HG03108 (cell line): ENCODE measurements around the gene SCYGR2.
A peak's percentile ranks its signal among the peaks of the same experiment; 100 is the strongest.

Experiments used
- ATAC-seq: cut with Tn5 transposase; IDR thresholded peaks from one replicate; pipeline ENCODE4 v1.9.1; 2021; ENCODE audit warnings: moderate library complexity; ENCODE audit not compliant: unreplicated experiment

SCYGR2 gene

DNA sequence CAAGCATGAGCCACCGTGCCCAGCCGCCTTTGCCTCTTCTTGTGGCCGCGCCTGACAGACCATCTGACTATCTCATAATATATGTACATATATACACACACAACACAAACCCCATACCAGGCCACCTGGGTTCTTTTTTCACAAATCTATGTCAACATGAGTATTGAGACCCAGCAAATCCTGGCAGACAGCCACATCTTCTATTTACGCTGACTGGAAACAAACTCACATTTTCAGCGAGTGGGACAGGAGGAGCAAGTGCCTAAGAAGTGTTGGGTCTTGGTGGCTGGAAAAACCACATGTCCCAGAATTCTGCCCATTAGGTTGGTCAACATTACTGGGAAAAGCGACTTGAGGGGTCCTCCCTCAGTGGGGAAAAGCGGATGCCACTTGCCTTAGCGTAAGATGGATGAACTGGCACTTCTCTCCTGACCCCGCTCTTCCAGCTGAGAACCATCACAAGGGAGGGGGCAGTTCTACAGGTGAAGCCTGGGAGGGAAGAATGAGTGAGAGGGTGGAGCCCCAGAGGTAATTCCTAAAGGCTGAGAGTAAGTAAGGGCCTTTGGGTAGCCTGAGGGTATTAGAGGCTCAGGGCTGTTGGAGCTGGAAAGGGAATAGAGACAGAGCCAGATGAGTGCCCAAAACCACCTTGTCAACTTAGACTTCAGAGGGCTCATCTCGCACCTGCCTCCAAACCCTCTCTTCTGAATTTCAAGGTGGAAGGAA lies 14.0 kb downstream of the SCYGR2 start:
- ATAC-seq, result no peak

DNA sequence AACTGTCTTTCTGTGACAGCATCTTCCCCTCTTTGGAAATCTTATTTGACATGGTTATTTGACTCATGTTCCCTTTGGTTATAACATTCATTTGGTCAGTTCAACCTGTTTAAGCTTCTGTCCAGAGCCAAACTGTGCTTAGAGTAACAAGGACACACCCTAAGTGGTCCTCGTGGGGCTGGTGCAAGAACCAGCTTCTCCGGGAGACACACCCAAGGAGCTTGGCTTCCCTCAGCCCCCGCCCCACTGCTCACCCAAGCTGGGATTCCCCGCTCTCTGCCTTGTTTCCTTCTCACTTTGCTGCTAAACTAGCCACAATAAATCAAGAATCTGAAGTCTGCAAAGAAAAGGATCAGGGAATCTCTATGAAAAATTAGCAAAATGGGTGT lies 14.6 kb downstream of the SCYGR2 start:
- no peak for ATAC-seq

GRCh38 chr2:227614246-227614645 lies 15.6 kb downstream of the SCYGR2 start:
- no peak for ATAC-seq

- no peak for ATAC-seq
Observed at GRCh38 chr2:227614740-227615139, 16.0 kb downstream of the SCYGR2 start, which contains the start of gene SCYGR3. SCYGR3 (minus strand) TSS chr2:227614840; CDS start chr2:227614840, 0 bp downstream.

DNA sequence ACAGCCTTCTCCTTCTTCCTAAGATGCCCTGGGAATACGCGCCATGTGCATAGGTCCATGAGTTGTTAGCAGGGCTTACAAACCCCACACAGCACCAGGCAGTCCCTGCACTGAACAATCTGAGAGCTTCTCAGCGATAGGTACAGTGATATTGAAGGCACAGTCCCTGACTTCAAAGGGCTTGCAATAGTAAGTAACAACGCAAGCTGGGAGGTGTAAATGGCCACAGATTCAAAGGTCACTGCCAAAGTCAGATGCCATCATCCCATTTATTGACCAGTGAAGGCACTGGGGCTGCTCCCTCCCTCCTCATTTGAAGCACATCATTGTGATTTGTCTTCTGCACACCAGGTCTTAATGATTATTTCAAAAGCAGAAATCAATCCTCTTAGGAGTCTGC lies 16.5 kb downstream of the SCYGR2 start:
- ATAC-seq, result no peak

- ATAC-seq, result no peak
Observed at GRCh38 chr2:227615906-227616305, 17.2 kb downstream of the SCYGR2 start.

DNA sequence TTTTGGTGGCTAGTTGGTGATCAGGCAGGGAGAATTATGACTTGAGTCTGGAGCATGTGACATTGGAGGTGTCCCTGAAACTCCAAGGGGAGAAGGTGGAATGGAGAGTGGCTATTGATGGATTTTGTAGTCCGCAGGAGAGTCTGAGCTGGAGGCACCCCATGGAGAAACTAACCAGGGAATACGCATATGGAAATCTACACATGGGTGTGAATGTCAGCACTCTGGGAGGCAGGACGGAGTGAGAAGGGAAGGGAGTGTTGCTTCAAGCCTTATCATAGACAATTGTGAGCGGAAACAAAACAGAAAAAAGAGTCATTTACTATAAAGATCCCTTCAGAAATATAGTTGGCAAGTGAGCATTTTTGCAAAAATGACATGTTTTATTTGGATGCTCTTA lies 17.9 kb downstream of the SCYGR2 start:
- no peak for ATAC-seq

- no peak for ATAC-seq
Observed at GRCh38 chr2:227617316-227618230, 18.9 kb downstream of the SCYGR2 start, which contains the start of gene SCYGR4. SCYGR4 (plus strand) TSS chr2:227617498; CDS start chr2:227617498, 0 bp downstream.

DNA sequence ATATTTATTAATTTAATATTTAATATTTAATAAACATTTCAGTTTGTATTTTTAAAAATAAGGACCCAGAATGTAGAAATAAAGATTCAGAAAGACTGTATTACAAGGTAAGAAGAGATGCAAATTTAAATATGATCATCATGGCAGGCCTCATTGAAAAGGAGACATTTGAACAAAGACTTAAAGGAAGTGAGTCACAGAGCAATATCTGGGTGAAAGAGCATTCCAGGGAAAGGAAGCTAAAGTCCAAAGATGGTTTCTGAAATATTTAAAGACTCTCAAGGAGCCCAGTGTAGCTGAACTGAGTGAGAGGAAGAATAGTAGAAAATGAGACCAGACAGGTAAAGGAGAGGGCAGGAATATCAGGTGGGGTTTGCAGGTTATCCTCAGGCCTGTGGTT lies 24.5 kb downstream of the SCYGR2 start:
- ATAC-seq, result no peak

- ATAC-seq, result no peak
Observed at GRCh38 chr2:227625420-227625819, 26.7 kb downstream of the SCYGR2 start.

DNA sequence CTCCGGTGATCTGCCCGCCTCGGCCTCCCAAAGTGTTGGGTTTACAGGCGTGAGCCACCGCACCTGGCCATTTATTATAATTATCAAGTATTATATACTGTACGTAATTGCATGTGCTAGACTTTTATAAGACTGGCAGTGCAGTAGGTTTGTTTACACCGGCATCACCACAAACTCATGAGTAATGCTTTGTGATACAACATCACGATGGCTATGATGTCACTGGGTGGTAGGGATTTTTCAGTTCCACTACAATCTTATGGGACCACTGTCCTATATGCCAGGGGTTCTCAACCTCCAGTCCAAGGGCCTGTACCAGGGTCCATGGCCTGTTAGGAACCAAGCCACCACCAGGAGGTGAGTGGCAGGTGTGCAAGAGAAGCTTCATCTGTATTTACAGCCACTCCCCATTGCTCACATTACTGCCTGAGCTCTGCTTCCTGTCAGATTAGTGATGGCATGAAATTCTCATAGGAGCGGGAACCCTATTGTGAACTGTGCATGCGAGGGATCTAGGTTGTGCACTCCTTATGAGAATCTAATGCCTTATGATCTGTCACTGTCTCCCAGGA lies 28.0 kb downstream of the SCYGR2 start:
- no peak for ATAC-seq

GRCh38 chr2:227627769-227628168 lies 29.1 kb downstream of the SCYGR2 start:
- peak; percentile 93 for ATAC-seq

DNA sequence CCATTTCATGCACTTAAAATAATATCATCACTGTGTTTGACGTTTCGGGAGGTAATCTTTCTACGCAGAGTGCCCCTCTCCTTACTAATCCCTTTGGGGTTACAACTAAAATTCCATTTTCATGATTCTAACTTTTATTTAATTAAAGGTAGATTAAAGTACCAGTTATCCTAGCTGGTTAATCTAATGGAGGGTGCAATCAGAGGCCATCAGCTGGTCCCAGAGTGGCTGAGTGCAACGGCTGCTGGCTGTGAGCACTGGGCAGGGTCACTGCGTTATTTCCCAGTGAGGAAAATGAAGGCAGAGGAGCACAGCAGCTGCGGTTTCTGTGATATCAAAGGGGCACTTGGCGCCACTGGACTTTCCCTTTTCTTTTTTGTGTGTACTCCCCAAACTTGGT lies 30.7 kb downstream of the SCYGR2 start:
- no peak for ATAC-seq

DNA sequence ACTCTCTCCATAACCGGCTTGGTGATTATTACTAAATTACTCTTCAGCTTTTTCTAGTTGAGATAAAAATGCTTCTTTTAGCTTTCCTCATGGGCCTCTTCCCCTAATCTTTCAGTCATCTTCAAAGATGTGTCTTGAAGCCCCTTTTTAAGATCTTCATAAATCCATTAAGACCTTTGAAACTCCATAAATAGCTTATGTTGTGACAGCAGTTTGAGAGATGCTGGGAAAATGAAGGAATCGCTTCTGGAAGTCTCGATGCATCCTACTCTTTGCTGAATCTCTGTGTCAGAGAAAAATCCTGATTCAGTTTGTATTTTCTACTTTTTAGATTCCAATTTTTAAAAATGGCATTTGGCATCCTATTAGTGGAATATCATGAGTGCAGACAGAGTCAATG lies 31.6 kb downstream of the SCYGR2 start:
- ATAC-seq, result no peak

GRCh38 chr2:227632827-227633226 lies 34.1 kb downstream of the SCYGR2 start:
- ATAC-seq, result no peak

GRCh38 chr2:227634201-227634600 lies 35.5 kb downstream of the SCYGR2 start:
- ATAC-seq, result no peak

DNA sequence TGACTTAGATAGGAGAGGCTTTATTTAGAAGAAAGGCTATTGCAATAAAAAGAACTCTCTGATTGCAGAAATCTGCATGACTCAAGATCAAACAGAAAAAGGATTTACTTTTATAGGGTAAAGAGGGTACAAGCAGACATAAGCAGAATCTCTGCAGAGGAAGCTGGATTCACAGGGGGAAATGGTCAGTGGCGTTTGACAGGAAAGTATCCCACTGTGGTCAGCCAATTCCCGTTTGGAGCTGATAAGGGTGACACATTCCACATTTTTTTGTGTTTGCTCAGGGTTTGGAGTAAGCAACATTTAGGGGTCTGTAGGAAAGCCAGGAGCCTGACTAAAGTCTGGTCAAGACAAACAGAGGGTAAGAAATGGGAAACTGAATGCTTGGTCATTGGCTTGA lies 44.0 kb downstream of the SCYGR2 start:
- ATAC-seq, result no peak

DNA sequence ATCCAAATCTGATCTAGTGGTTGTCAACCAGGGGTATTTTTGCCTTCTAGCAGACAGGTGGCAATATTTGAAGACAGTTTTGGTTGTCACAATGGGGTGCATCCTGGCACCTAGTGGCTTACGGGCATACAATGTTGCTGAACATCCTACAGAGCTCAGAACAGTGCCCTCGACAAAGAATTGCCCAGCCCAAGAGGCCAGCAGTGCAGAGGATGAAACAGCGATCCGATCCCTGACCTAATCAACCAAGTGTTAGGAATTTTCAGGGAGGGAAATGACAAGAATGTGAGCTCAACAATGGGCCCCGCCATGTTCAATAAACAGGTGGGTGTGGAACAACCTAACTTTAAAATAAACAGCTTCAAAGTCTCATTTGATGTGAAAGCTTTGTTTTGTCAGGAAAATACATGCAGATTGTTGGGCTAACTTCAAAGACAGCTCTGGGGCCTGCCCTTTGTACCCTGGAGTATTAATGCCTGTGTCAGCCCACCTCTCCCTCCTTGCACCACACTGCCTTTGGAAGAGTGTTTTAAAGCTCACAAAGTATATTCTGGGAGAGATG lies 45.4 kb downstream of the SCYGR2 start:
- ATAC-seq, result no peak
